ENCODE measurements around the gene ZBTB21. TPM values are rescaled to one million over a fixed set of nuclear protein-coding genes. Genes with fewer than 3 reads are reported as not detected.
A peak's percentile ranks its signal among the peaks of the same experiment; 100 is the strongest.
"Not testable (repeated sequence)": the region's sequence is repeated elsewhere in the genome, so short reads cannot be mapped to it uniquely, and the experiment has no call there.

Gene ZBTB21
- total RNA-seq, 1 donor from 2014 or later, result 11.7 TPM

DNA sequence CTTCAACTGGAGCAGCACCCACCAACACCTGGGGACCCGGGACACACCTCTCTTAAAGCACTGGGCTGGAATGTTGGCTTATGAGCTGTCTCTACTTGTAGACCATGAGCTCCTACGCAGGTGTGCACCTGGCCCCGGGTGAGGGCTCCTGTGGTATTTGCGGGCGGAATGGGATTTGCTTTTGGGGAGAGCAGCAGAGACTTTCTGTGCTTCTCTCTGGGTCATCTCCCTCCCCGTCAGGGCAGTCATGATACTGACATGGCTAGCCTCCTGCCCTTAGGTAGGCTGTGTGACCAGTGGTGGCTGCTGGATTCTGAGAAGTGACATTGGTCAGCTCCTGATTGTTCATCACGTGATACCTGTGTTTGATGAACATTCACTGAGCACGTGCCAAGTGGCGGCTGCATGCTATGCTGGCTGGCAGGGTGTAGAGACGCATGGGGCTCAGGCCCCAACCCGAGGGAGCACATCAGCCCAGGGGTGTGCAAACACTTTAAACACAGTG lies 9.0 kb upstream of the ZBTB21 start:
- DNase-seq, result no peak

DNA sequence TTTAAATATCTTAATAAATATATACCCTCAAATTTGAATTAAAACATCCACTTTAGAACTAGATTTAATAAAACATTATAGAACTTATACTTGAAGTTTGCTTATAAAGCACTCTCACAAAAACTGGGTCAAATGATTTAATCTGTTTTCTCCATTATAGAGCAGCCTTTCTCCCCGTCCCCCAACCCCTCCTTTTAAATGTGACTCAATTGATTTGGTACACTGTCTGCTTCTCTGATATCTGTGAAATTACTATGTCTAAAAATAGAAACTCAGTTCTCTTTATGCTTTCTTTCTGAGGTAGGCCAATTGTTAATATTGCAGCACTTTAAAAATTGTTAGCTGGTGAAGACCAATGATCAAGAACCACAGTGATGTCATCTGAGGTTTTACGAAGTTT lies 6.9 kb upstream of the ZBTB21 start:
- no peak for DNase-seq

DNA sequence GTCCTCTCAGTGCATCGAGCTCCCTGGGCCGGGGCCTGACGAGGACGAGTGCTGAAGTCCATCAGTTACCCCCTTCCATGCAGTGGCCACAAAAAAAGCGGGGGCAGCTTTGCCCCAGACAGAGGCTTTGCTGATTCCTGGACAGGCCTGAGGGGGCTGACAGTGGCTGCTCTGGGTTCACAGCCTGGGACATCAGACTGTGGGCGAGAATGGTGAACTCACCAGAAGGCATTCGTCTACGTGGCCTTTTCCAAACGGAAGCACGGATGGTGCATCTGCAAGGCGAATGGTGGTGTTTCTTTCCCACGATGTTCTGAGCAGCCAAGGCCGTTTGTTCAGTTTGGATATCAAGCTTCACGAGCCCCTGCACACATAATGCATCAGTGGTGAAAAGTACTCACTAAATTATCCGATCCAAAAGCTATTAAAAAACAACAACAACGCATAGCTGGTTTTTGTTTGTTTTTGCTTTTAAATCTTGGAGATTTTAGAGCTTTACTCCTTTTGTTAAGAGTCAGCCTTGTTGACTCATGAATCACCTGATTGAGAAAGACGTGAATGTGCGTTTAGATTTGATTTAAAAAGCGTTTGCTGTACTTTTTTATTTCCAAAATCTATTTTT lies 6.3 kb upstream of the ZBTB21 start:
- DNase-seq, result no peak

DNA sequence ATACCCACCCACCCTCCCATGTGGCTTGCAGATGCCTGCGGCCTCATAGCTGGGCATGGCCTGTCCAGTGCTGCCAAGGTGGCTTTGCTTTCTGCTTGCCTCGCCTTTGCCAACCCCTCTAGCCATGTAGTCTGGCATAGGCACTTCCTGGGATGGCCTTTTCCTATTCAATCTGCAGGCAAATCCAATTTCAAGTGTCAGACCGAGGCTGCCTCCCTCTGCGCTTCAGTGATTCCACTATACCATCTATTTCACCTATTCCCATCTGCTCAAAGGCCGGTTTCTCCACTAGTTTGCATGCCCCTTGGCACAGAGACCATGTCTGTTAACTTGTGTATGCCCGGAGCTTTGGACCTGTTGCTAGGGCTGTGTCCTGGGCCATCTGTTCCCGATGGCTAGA lies 3.8 kb upstream of the ZBTB21 start:
- DNase-seq, result no peak

DNA sequence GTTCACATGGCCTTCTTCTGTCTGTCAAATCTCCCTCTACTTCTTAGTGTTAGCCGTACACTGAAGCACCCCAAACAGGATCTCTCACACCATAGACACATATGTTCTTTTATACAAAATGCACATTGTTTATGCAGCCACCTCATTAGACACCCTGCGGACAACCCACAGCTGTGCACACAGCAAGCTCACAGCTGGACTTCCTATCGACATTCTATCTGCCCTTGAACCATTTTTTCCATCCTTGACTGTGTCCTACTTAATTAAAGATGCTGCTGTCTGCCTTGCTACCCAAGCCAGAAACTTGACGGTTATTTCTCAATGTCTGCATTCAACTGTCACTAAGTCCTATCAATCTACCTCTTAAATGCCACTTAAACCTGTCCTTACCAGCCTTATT lies 3.2 kb upstream of the ZBTB21 start:
- no peak for DNase-seq

DNA sequence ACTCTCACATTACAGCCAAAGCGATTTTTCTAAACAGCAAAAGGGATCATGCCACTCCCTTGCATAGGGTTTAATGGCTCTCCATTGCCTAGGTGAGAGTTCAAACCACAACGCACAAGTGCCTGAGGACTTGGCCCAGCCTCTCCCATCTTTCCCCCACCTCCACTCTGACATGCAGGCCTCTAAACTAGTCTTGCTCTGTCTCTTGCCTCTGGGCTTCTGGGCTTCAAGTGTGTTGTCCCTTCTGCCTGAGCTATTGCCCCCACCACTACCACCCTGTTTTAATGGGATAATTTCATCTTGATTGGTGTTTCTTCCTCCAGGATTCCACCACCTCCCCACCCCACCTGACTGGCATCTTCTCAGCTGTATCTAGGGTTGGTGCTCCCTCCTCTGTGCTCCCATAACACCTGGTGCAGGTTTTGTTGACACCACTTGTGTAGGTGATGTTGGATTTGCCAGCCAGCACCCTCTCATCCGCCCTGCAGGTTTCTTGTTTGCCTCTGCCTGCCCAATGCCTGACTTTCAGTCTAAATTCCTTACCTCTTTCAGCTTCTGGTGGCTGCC lies 2.7 kb upstream of the ZBTB21 start:
- DNase-seq, result no peak

DNA sequence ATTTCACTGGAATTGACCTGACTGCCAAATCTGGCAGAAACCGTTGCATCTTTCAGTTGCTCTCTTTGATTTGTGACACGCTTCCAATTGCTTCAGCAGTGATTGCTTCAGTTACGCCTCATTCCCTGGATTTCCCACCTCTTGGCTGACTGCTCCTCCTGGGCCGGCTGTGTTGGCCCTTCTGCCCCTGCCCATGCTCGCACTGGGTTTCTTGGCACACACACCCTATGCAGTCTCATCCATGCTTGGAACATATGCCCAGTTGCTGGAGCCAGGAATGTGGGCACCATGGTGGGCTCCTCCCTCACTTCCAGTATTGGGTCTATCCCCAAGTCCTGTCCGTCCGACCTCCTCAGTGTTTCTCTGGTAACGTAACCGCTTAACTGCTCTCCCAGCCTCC lies 2.2 kb upstream of the ZBTB21 start:
- no peak for DNase-seq

DNA sequence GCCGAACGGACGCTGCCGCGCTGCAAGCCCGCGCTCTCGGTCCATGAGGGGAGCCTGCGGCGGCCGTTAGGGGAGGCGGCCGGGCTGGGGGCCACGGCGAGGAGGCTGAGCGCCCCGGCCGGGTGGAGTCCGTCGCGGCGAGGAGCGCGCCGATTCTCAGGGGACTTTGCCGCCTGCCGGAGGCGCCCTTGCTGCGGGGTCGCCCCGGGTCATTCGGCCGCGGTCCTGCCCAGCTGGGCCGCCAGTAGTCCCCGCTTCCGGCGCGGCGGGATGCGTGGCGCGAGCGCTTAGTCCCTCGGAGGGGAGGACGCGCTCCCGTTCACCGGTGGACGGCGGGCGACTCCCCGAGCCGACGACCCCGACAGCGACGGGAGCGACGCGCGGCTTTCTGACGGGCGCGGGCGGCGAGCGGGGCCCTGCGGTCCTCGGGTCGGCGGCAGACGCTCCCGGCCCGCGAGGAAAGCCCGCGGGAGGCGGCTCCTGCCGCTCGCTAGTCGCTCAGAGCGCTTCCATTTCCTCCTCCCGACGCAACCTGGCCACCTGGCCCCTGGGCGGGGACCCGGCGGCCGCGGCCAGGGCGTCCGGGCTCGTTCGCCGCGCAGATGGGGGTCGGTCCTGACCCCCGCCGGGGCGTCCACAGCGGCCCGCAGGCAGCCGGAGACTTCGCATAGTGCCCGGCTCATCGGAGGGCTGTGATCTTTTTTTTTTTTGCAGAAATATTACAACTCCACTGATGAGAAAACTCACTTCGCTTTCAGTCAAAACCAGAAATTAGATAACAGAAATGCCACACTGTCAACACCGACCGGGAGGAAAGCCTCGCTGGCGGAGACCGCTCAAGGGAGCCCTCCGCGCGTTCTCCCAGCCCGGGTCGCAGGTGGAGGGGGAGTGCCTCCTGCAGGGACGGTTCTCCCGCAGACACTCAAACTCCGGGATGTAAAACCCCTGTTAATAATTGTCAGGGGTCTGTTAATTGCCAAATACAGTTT lies 641 bp upstream of the ZBTB21 start:
- DNase-seq, result no peak

DNA sequence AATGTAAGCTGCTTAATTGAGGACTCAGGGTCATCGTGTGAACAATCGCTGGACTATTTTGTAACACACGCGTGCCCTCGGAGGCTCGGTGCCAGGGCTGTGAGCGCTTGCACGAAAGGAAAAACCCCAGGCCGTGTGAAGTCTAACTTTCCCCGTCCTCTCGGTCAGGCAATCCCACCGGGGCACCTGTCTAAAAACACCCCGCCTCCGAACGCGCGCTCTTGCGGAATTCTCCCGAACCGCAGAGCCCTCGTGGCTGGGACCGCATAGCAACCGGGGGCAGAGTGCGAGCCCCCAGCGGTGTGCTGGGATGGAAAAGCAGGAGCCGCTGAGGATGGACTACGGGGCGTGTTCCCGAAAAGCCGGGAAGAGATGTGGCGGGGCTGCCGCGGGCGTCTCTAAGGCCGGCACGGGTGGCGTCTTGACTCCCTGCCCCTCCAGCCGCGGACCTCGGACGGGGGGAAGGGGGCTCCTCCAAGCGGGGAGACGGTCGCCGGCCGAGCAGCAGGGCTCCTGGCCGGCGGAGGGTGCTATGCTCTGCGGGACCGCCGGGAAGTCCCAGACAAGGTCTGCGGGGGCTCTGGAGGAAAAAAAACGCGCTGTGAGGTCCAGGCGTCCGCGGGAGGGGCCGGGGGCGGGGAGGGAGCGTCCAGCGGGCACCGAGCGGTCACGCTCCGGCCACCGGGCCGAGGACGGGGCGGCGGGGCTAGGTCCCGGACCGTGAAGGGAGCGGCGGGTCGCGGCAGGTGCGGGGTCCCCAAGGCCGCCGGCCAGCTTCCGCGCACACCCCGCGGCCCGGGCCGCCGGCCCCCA lies 936 bp downstream of the ZBTB21 start:
- DNase-seq, result peak; percentile 28

DNA sequence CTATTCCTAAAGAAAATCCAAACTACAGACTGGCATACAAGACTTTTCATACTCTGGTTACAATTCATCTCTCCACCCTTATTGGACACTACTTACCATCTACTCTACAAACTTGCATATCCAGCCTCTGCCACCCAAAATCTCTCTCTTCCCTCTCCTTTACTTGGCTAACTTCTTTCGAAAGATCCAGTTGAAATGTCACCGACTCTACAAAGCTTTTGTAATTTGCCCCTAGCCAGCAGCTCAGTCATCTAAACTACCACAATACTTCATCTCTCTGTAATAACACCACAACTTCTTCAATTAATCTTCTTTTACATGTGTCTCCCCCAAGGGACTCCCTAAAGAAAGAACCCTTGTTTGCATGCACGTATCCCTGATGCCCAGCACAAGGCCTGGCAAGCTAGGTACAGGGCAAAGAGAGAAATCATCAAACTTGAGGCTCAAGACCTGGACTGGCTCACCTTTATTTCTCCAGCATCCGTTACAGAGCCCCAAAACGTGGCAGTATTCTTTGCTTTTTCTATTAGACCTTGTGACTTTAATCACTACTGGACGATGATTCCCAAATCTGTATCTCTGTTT lies 2.7 kb downstream of the ZBTB21 start:
- no peak for DNase-seq

DNA sequence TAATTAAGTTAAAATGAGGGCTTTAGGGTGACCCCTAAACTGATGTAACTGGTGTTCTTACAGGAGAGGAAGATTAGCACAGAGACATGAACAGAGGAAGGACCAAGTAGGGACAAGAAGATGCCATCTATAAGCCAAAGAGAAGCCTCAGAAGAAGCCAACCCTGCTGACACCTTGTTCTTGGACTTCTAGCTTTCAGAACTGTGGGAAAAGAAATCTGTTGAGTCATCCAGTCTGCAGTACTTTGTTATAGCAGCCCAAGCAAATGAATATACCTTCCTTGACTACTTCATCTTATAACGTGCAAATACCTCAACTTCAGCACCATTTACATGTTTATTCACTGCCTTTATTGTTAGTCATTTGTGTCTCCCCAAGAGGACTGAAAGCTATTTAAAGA lies 3.4 kb downstream of the ZBTB21 start:
- no peak for DNase-seq

DNA sequence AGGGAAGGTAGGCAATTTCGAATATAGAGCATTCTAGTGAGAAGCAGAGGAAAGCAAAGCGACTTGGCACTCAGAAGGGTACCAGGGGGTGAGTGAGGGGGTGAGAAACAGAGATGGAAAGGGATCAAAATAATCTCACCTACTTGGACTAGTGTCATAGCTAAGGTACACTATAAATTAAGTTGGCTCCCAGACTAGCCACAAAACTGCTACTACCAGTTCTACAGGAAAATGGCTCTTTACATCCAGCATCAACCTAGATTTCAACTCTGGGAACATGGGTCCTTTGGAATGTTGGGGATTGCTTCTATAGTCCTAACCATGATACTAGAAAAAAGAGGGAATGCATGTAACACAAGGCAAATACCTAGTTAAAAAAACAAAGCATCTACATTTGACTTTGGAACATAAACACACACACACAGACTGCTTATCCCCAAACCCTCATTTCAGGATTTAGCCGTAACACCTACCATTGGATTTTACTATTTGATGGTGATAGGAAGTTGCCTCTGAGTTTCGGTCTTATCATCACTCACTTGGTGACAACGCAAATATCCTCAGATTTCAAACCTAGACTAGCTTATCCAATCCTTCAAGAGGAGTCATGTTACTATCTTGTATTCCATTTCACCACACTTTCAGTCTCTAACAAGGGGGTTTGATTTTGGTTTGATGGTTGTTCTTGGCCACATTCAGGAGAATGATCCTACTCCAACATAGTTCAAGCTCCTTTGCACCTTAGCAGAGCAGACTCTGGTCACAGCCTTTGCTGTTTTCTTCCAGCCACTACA lies 5.6 kb downstream of the ZBTB21 start:
- DNase-seq, result no peak

DNA sequence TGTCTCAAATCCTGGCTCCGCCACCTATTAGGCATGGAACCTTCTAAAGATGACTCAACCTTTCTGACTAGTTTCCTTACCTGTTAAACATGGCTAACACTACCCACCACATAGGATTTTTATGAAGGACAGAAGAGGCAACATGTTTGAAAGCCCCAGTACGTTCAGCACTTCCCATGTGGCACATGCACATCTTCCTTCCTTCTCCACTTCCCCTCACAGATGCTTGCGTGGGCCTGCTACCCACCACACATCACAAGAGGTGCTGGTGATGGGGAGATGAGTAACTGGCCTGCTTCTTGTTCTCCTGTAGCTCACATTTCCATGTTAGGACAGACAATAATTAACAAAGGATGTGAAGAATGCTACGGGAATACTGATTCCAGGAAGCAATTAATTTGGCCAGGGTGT lies 7.1 kb downstream of the ZBTB21 start:
- no peak for DNase-seq

DNA sequence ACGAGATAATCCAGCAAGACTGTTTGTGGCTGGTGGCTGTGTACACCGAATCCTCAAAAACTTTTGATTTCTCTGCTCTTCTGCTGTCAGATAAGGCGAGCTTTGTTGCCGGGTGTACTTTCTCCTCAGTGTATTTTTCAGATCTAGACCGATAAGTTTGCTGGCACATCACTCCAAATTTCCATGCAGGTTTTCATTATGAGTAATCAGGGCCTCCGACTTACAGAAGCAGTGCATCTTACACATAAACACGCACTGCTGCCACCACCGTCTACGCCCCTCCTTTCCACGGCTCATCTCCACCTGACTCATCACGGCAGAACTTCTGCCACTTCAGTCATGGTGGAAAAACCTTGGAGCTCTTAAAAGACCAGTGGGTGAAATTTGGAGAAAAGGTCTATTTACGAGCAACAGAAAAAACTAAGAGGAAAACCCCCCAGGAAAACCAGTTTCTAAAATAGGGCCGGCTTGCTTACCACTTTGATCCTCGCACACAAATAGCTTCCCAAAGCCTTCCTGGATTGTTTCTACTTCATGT lies 7.7 kb downstream of the ZBTB21 start:
- no peak for DNase-seq

DNA sequence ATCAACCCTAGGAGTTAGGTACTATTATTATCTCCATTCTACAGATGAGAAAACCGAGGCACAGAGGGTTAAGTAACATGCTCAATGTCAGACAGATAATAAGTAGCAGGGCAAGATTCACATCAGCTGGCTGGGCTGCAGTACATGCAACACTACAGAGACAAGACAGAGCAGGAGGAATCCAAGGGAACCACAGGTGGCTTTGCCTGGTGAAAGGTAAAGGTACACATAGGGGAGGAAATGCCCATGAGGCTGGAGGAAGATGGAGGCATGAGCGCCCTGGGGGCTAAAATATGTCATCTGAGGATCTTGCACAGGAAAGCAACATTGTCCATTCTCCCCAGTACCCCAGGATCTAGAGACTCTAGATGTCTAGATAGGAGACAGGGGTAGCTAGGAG lies 8.4 kb downstream of the ZBTB21 start:
- DNase-seq, result no peak

DNA sequence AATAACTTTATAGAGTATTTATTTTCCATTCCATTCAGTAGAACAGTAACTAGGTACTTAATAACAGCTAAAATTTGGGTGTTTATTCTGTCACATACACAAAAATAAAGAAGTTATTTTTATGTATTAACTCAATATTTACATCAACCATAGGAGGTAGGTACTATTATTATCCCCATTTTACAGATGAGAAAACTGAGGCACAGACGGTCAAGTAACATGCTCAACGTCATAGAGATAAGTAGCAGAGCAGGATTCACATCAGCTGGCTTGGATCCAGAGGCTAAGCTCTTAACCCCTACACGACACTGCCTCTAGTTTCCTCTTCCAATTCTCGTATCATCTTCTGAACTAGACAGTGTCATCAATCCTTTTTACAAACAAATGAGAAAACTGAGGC lies 9.3 kb downstream of the ZBTB21 start:
- no peak for DNase-seq

DNA sequence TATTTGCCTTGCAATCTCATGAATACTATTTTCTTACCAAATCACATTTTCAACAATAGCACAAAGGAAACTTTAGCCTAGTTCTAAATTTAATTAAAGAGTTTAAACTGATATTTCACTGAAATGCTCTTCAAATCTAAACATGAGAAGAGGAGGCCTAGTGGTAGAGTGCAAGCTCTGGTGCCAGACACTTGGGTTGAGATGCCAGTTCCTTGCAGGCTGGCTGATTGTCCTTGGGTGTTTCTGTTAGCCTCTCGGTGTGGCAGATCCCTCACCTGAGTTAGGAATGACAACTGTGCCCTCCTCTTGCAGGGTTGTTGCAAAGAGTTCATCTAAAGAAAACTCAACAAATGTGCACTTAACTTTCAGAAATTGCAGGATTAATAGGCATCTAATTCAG lies 12.5 kb downstream of the ZBTB21 start:
- DNase-seq, result no peak

DNA sequence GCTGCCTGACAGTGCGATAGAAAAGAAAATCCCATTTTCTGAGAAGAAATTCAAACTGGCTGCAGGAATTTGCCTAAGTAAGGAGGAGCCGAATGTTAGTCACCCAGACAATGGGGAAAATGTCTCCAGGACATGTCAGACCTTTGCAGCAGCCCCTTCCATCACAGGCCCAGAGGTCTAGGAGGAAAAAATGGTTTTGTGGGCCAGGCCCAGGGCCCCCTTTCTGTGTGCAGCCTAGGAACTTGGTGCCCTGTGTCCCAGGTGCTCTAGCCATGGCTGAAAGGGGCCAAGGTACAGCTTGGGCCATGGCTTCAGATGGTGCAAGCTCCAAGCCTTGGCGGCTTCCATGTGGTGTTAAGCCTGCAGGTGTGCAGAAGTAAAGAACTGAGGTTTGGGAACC lies 14.6 kb downstream of the ZBTB21 start:
- DNase-seq, result no peak

DNA sequence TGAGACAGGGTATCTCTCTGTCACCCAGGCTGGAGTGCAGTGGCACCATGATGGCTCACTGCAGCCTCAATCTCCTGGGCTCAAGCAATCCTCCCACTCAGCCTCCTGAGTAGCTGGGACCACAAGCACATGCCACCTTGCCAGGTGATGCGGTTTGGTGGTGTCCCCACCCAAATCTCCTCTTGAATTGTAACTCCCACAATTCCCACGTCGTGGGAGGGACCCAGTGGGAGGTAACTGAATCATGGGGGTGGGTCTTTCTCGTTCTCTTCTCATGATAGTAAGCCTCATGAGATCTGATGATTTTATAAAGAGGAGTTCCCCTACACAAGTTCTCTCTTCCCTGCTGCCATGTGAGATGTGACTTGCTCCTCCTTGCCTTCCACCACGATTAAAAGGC lies 15.5 kb downstream of the ZBTB21 start:
- not testable (repeated sequence) for DNase-seq

DNA sequence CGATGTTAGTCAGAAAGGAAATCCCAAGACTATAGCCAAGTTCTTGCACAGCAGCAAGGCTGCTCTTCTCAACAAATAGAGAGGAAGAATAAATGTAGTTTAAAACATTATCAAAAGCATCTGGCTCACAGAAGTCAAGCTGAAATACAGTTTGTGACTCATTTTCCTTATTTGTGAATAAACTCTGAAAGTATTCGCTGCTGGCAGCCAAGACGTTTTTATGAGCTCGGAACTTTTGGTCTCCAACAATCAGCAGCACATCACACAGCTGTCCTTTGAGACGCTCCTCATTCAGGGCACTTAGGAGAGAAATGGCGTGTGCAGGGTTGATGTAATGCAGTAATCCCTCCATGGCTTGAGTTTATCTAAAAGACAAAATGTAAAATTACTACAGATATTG lies 16.4 kb downstream of the ZBTB21 start:
- DNase-seq, result peak; percentile 92

DNA sequence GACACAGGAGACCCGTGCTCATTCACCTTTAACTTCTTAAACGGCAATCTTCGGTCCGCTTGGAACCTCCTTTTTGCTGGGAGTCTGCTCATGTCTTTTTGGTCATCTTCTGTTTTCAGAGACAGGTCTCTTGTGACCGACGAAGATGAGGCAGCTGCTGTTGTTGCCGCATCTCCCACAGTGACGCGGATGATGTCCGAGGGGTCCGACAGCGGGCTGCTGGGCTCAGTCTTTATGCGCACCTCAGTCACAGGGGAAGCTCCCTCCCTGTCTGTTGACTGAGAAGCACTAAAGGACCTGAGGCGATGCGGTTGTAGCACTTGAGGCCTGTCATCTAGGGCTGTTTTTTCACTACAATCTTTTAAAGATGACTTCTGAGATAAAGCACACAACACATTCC lies 17.6 kb downstream of the ZBTB21 start:
- DNase-seq, result no peak
